ENCODE results near the gene EDIL3.

GRCh38 chr5:84373506-84373905 is 11.2 kb downstream of the EDIL3 start:
- TF ChIP-seq NBN (IDR thresholded peaks at IDR 0.05) (no peak), POLR2AphosphoS5 (IDR thresholded peaks at IDR 0.05; ENCODE audit: low read length) (no peak), MYB (IDR thresholded peaks at IDR 0.05; ENCODE audit: borderline replicate concordance, low read depth, low read length) (no peak), RCOR1 (conservative IDR thresholded peaks at IDR 0.05; ENCODE audit: low read depth, low read length) (no peak)
